Measurements from ENCODE around the gene DIP2B. TPM values are rescaled to one million over a fixed set of nuclear protein-coding genes. Genes with fewer than 3 reads are reported as not detected.

Gene DIP2B
- total RNA-seq, 6 donors from 2014 or later: 26.1 to 54.5 (median 29.4) TPM

GRCh38 chr12:50686406-50686805, 181.6 kb downstream of the DIP2B start:
- no peak for TF ChIP-seq POLR2A (IDR thresholded peaks at IDR 0.05)
- WGBS, 2 donors: 90 to 92% methylated on average over 4 of the region's 4 CpGs
- DNase-seq: no peak

DNA sequence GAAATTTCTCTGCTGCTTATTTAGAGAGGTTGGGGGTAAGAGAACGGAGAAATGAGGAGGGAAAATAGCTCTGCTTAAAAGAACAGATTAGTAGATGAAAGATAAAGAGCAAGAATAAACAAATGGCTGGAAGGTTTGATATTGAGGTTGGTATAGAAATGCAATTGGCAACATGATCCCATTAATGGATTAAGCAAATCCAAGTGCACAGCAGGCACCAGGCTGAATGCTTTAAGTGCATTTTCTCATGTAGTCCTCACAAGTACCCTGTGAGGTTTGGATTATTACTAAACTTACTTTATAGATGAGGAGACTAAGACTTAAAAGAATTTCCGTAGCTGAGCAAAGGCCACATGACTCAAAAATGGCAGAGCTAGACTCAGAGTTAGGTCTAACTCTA, 182.2 kb downstream of the DIP2B start:
- H3K9me3 ChIP-seq: no peaks in the 10 kb centered on the region
- H3K36me3 ChIP-seq: peaks cover 4 to 85% (median 37%) of the 10 kb centered on the region in 4 donors
- TF ChIP-seq, protein P1, sequence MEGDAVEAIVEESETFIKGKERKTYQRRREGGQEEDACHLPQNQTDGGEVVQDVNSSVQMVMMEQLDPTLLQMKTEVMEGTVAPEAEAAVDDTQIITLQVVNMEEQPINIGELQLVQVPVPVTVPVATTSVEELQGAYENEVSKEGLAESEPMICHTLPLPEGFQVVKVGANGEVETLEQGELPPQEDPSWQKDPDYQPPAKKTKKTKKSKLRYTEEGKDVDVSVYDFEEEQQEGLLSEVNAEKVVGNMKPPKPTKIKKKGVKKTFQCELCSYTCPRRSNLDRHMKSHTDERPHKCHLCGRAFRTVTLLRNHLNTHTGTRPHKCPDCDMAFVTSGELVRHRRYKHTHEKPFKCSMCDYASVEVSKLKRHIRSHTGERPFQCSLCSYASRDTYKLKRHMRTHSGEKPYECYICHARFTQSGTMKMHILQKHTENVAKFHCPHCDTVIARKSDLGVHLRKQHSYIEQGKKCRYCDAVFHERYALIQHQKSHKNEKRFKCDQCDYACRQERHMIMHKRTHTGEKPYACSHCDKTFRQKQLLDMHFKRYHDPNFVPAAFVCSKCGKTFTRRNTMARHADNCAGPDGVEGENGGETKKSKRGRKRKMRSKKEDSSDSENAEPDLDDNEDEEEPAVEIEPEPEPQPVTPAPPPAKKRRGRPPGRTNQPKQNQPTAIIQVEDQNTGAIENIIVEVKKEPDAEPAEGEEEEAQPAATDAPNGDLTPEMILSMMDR (IDR thresholded peaks at IDR 0.05): no peak
- no peak for TF ChIP-seq EP300 (IDR thresholded peaks at IDR 0.05)
- no peak for TF ChIP-seq POLR2AphosphoS5 (IDR thresholded peaks at IDR 0.05)
- no peak for TF ChIP-seq POLR2A (IDR thresholded peaks at IDR 0.05)
- no peak overlapping the region for H3K4me3 ChIP-seq
- no peaks in the 10 kb centered on the region for H3K27me3 ChIP-seq
- DNase-seq: no peak
- H3K27ac ChIP-seq: no peak overlapping the region
- no peaks in the 10 kb centered on the region for H3K4me1 ChIP-seq
- 82 to 90% methylated on average over 2 of the region's 2 CpGs for WGBS, 2 donors
- ATAC-seq (ENCODE audit: low FRiP score in 2 of 2): no peak

More at GRCh38 chr12:50686406-50686805, 181.6 kb downstream of the DIP2B start:
- peaks cover 4 to 85% (median 37%) of the 10 kb centered on the region in 4 donors for H3K36me3 ChIP-seq
- no peaks in the 10 kb centered on the region for H3K4me1 ChIP-seq
- H3K27me3 ChIP-seq: no peaks in the 10 kb centered on the region
- H3K4me3 ChIP-seq: no peak overlapping the region
- H3K9me3 ChIP-seq: no peaks in the 10 kb centered on the region
- no peak overlapping the region for H3K27ac ChIP-seq
- no peak for ATAC-seq (ENCODE audit: low FRiP score in 2 of 2)

- no peak for ATAC-seq (ENCODE audit: low FRiP score in 2 of 2)
- Histone ChIP-seq H3K36me3 (peaks cover 4 to 83% (median 41%) of the 10 kb centered on the region in 4 donors), H3K27ac (no peak overlapping the region), H3K4me1 (no peaks in the 10 kb centered on the region), H3K27me3 (no peaks in the 10 kb centered on the region), H3K4me3 (no peak overlapping the region), H3K9me3 (no peaks in the 10 kb centered on the region)
- 70 to 83% methylated on average over 1 of the region's 1 CpG for WGBS, 2 donors
- no peak for DNase-seq
- no peak for TF ChIP-seq POLR2A (IDR thresholded peaks at IDR 0.05)
- TF ChIP-seq, protein P1 (IDR thresholded peaks at IDR 0.05): no peak
- TF ChIP-seq EP300 (IDR thresholded peaks at IDR 0.05): no peak
- TF ChIP-seq POLR2AphosphoS5 (IDR thresholded peaks at IDR 0.05): no peak
These were observed 184.7 kb downstream of the DIP2B start for GRCh38 chr12:50689437-50689836.

- peaks cover 7 to 89% (median 49%) of the 10 kb centered on the region in 4 donors for H3K36me3 ChIP-seq
- 72 to 82% methylated on average over 3 of the region's 3 CpGs for WGBS, 2 donors
- no peak for DNase-seq
These were observed 186.1 kb downstream of the DIP2B start for GRCh38 chr12:50690925-50691324.

DNA sequence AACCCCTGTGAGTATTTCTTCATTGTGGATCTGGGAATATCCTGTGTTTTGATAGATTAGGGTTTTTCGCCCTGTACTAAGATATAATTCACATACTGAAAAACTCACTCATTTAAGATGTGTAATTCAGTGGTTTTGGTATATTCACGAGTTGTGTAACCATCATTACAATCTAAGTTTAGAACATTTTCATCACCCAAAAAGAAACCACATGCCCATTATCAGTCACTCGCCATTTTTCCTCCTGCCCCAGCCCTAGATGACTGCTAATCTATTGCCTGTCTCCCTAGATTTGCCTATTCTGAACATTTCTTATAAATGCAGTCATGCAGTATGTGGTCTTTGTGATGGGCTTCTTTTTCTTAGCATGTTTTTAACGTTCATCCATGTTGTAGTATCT, 191.2 kb downstream of the DIP2B start:
- DNase-seq: no peak
- no peak for ATAC-seq (ENCODE audit: low FRiP score in 2 of 2)
- TF ChIP-seq, protein P1 (IDR thresholded peaks at IDR 0.05): no peak
- TF ChIP-seq POLR2A (IDR thresholded peaks at IDR 0.05) (no peak), EP300 (IDR thresholded peaks at IDR 0.05) (no peak), POLR2AphosphoS5 (IDR thresholded peaks at IDR 0.05) (no peak)
- H3K4me1 ChIP-seq: no peaks in the 10 kb centered on the region
- H3K4me3 ChIP-seq: no peak overlapping the region
- no peaks in the 10 kb centered on the region for H3K27me3 ChIP-seq
- no peak overlapping the region for H3K27ac ChIP-seq
- WGBS, 2 donors: 72 to 76% methylated on average over 4 of the region's 4 CpGs
- H3K36me3 ChIP-seq: peaks cover 25 to 95% (median 68%) of the 10 kb centered on the region in 4 donors
- H3K9me3 ChIP-seq: no peaks in the 10 kb centered on the region

More at GRCh38 chr12:50690925-50691324, 186.1 kb downstream of the DIP2B start:
- no peaks in the 10 kb centered on the region for H3K9me3 ChIP-seq
- H3K27ac ChIP-seq: no peak overlapping the region
- no peaks in the 10 kb centered on the region for H3K27me3 ChIP-seq
- TF ChIP-seq POLR2A (IDR thresholded peaks at IDR 0.05) (no peak), EP300 (IDR thresholded peaks at IDR 0.05) (no peak), POLR2AphosphoS5 (IDR thresholded peaks at IDR 0.05) (no peak)
- TF ChIP-seq, protein P1 (IDR thresholded peaks at IDR 0.05): no peak
- no peak for ATAC-seq (ENCODE audit: low FRiP score in 2 of 2)
- no peaks in the 10 kb centered on the region for H3K4me1 ChIP-seq
- no peak overlapping the region for H3K4me3 ChIP-seq

All from upper lobe of left lung (tissue), 6 donors.